C4-2B (cell line): ENCODE measurements around the gene C9orf152.
A peak's percentile ranks its signal among the peaks of the same experiment; 100 is the strongest.

Experiments
- H3K27ac ChIP-seq: fragments of 450-650 bp; 2 replicates; pipeline ENCODE4 v1.5.1; 2017
- CTCF ChIP-seq: fragments of 450-650 bp; conservative IDR thresholded peaks from 2 replicates; pipeline ENCODE4 v1.5.1; 2017; ENCODE audit warnings: mild to moderate bottlenecking
- ZFX ChIP-seq: fragments of 450-650 bp; IDR thresholded peaks from 2 replicates; pipeline ENCODE4 v1.6.1; 2017

Gene C9orf152

DNA sequence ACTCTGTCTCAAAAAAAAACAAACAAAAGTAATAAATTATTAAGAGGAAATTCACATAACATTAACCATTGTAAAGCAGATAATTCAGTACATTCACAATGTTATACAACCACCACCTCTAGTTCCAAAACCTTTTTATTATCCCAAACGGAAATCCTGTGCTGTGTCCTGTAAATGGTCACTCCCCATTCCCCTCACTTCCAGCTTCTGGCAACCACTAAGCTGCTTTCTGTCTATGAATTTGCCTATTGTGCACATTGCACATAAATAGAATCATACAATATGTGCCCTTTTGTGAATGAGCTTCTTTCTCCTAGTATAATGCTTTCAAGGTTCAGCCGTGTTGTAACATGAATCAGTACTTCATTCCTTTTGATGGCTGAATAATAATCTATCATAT lies 20.8 kb downstream of the C9orf152 start:
- TF ChIP-seq ZFX (no peak), CTCF (no peak)
- H3K27ac ChIP-seq: no peak overlapping the region

- H3K27ac ChIP-seq: no peak overlapping the region
- TF ChIP-seq ZFX (no peak), CTCF (no peak)
Observed at GRCh38 chr9:110186254-110186653, 21.7 kb downstream of the C9orf152 start.

DNA sequence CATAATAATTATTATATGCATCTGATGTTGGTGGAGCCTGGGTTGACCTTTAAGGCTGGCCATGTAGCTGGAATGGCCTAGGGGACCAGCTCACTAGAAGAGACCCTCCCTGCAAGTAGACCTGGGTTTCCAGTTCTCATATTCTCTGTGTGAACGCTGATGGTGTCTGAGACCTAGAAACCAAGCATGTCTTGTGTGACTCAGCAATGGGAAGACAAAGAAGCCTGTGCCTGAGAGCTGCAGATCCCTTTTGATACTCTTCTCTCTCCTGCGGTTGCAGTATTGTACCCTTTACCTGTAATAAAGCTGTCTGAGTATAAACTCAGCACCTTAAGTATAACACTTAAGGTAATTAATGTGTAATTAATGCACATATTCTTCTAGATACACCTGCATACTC lies 22.2 kb downstream of the C9orf152 start:
- TF ChIP-seq CTCF (no peak), ZFX (no peak)
- H3K27ac ChIP-seq: no peak overlapping the region

GRCh38 chr9:110183208-110184145 lies 24.5 kb downstream of the C9orf152 start:
- H3K27ac ChIP-seq: no peak overlapping the region
- TF ChIP-seq ZFX (no peak), CTCF (peak; percentile 87)

GRCh38 chr9:110180511-110181434 lies 27.2 kb downstream of the C9orf152 start:
- TF ChIP-seq CTCF (no peak), ZFX (no peak)
- no peak overlapping the region for H3K27ac ChIP-seq

- TF ChIP-seq ZFX: no peak
- no peak for TF ChIP-seq CTCF
- no peak overlapping the region for H3K27ac ChIP-seq
Observed at GRCh38 chr9:110179734-110180133, 28.2 kb downstream of the C9orf152 start.

DNA sequence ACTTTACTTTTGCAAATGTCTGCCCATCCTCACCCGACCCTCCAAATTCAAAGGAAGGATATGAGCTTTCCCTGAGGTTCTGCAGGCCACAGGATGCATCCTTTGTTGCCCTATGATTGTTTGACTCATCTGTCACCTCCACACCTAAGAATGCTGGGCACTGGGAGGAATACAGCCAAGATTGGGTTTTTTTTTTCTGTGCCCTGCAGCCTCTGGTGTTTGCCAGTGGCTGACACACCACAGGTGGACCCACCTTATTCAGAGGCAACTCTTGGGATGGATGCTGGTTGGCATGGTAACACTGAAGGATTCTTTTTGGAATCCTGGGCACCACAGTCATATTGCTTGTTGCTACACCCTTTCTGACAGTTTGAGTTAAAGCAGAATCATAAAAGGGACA lies 29.7 kb downstream of the C9orf152 start:
- no peak overlapping the region for H3K27ac ChIP-seq
- TF ChIP-seq CTCF (no peak), ZFX (no peak)
